SU-DHL-6 (cell line): ENCODE data around the gene C10orf95.

Source experiments
- EZH2phosphoT487 ChIP-seq: fragments of 200-600 bp; sonication (generic), shearing (Covaris generic); conservative IDR thresholded peaks from 2 replicates; pipeline ENCODE4 v1.6.1; 2018; ENCODE audit warnings: mild to moderate bottlenecking, antibody characterized with exemption, low read length, moderate library complexity, mixed read lengths
- TF ChIP-seq, protein P1 (sequence below): fragments of 200-600 bp; sonication (generic); IDR thresholded peaks from one replicate; pipeline ENCODE4 v1.5.1; 2017; ENCODE audit warnings: antibody characterized with exemption, mild to moderate bottlenecking, low read length, moderate library complexity; ENCODE audit not compliant: insufficient read depth, poor library complexity, severe bottlenecking

DNA sequence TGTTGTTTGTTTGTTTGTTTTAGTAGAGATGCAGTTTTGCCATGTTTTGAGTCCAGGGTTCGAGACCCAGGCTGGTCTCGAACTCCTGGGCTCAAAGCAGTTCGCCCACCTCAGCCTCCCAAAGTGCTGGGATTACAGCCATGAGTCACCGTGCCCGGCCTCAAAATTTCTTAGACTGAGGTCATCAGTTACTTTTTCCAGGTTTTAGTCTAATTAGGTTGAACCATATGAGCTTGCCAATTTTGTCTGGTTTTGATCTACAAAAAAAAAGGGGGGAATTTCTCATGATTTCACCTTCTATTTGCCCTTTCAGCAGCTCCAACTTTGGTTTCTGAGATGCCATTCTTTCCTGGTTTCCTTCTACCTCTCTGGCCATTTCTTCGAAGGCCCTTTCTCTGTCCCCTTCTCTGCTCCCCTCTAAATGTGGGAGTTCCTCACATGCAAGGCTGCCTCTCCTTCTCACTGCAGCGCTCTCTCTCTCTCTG is 24.5 kb downstream of the C10orf95 start:
- TF ChIP-seq, protein P1, sequence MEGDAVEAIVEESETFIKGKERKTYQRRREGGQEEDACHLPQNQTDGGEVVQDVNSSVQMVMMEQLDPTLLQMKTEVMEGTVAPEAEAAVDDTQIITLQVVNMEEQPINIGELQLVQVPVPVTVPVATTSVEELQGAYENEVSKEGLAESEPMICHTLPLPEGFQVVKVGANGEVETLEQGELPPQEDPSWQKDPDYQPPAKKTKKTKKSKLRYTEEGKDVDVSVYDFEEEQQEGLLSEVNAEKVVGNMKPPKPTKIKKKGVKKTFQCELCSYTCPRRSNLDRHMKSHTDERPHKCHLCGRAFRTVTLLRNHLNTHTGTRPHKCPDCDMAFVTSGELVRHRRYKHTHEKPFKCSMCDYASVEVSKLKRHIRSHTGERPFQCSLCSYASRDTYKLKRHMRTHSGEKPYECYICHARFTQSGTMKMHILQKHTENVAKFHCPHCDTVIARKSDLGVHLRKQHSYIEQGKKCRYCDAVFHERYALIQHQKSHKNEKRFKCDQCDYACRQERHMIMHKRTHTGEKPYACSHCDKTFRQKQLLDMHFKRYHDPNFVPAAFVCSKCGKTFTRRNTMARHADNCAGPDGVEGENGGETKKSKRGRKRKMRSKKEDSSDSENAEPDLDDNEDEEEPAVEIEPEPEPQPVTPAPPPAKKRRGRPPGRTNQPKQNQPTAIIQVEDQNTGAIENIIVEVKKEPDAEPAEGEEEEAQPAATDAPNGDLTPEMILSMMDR, result no peak
- TF ChIP-seq EZH2phosphoT487, result no peak
